ENCODE measurements around the gene ST6GALNAC4. TPM values are rescaled to one million over a fixed set of nuclear protein-coding genes. Genes with fewer than 3 reads are reported as not detected.

ST6GALNAC4 gene
- total RNA-seq, 1 experiment from 2014 or later: 12.8 TPM

DNA sequence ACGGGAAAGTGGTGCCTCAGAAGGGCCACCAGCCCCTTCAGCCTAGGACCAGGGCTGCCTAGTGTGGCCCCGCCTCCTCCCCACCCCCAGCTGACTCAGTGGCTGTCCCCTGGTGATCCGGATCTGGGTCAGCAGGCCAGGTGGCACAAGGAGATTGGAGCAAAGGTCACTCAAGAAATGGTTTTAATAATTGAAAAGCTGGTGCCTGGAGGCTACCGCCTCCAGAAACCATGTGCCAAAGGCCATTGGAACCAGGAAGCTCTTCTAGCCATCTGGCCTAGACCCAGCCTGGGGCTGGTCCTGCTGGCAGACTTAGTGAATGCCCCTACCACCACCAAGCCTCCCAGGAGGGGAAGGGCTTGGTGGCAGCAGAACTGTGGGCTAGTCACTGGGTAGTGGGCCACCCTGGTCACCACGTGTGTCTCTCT is 1.5 kb downstream of the ST6GALNAC4 start:
- DNase-seq (ENCODE audit: low spot score): no peak

GRCh38 chr9:127913682-127914081 is 3.2 kb downstream of the ST6GALNAC4 start:
- no peak for DNase-seq (ENCODE audit: low spot score)

GRCh38 chr9:127912882-127913281 is 4.0 kb downstream of the ST6GALNAC4 start:
- DNase-seq (ENCODE audit: low spot score): no peak

DNA sequence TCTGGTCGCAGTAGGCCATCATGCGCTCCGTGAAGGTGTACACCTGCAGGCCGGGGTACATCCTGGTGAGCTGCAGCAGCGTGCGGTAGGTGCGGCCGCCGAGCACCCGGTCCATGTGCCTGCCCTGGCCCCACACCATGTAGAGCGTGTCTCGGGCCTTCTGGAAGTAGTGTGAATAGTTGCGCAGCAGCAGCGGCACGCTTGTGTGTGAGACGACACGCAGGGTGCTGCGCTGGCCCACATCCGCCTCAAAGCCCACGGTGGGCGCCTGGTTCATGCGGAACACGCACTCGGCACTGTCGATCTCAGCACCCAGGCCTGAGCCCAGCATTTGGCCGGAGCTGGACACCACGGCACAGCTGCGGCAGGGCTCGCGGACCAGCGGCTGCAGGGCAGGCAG is 4.5 kb downstream of the ST6GALNAC4 start:
- no peak for DNase-seq (ENCODE audit: low spot score)

GRCh38 chr9:127910613-127911205 is 6.1 kb downstream of the ST6GALNAC4 start:
- DNase-seq (ENCODE audit: low spot score): no peak

- no peak for DNase-seq (ENCODE audit: low spot score)
Observed at GRCh38 chr9:127909839-127910273, 7.0 kb downstream of the ST6GALNAC4 start.

DNA sequence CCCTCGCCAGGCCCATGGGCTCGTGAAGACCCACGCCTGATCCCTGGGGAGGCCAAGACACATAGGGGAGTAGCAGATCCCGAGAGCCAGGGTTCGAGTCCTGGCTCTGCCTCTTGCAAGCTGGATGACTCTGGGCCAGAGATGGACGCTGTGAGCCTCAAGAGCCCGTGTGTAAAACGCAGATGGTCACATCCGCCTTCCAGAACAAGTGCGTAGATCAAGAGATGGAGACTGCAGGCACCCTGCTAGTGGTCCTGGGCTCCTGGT is 8.2 kb downstream of the ST6GALNAC4 start:
- DNase-seq (ENCODE audit: low spot score): no peak

- no peak for DNase-seq (ENCODE audit: low spot score)
Observed at GRCh38 chr9:127907867-127908659, 8.8 kb downstream of the ST6GALNAC4 start.

DNA sequence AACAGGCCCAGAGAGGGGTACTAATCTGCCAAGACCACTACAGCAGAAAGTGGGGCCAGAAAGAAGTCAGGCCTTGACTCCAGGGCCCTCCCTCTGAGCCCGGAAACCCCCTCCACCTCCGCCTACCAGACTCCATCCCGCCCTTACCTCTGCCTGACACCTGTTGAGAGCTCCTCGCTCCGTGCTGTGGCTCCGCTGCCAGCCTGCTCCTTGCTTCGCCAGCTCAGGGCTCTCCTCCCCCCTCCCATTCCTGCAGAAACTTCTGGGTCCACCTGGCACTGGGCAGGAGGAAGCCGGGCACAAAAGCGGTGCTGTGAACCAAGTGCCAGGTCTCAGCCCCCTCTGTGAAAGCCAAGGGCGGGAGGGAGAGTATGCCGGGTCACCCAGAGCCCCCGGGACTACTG is 11.1 kb downstream of the ST6GALNAC4 start:
- no peak for DNase-seq (ENCODE audit: low spot score)

GRCh38 chr9:127905004-127905728 is 11.7 kb downstream of the ST6GALNAC4 start:
- no peak for DNase-seq (ENCODE audit: low spot score)

DNA sequence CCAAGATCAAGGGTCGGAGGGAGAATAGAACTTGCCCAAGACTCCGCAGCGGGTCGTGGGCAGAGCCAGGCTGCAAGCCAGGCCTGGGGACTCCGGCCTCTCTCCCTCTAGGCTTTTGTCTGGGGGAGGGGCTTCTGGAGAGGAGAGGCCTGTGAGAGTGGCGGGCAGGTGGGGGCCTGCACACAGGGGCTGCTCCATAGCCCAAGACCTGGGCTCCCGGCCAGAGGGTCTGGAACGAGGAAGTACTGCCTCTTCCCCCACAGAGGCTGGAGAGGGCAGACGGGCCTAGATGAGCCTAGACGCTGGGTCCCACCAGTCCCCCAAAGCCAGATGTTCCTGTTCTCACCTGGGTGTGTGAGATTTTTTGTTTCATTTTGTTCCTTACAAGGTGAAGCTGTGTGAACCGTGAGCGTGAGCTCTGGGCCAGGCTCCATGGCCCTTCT is 12.3 kb downstream of the ST6GALNAC4 start:
- DNase-seq (ENCODE audit: low spot score): no peak

- no peak for DNase-seq (ENCODE audit: low spot score)
Observed at GRCh38 chr9:127903557-127904475, 13.0 kb downstream of the ST6GALNAC4 start.

DNA sequence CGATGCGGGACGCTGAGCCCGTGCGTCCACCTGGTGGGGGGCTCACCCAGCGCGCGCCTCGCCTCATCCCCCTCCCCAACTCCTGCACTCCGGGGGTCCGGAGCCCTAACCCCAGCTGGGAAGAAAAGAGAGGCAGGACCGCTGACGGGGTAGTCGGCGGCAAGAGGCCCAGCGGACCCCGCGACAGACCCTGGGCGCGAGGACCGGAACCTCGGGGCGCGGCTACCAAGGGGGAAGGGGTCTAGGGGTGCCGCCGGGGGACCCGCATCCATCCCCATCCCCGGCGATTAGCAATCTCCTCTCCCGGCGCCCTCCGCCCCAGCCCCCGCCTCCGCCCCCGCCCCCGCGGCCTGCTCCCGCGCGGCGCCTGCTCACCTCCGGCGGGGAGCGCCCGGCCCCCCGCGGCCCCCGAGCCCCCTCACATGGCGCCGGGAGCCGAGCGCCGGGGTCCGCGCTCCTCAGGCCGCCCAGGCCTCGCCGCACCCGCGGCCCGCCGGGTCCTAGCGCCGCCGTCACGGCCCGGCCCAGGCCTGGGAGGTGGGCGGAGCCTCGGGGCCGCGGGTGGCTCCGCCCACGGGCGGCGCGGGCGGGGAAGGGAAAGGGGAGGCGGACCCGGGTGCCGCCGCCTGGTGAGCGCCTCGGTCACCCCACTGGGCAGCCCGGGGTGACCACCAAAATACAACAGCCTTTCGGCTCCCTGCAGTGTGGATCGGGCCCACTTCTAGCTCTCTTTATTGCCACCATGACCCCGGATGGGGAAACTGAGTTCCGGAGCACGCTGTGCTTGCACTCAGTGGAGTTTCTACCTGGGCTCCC is 17.5 kb downstream of the ST6GALNAC4 start, which contains the start of gene ST6GALNAC6:
ST6GALNAC6 (minus strand) TSS at position 476 of the 816 bp plus-strand sequence. CDS start 1,622 bp downstream, outside the sequence.
- DNase-seq (ENCODE audit: low spot score): no peak

- DNase-seq (ENCODE audit: low spot score): peak; percentile 58
Observed at GRCh38 chr9:127898433-127899127, 18.3 kb downstream of the ST6GALNAC4 start.

DNA sequence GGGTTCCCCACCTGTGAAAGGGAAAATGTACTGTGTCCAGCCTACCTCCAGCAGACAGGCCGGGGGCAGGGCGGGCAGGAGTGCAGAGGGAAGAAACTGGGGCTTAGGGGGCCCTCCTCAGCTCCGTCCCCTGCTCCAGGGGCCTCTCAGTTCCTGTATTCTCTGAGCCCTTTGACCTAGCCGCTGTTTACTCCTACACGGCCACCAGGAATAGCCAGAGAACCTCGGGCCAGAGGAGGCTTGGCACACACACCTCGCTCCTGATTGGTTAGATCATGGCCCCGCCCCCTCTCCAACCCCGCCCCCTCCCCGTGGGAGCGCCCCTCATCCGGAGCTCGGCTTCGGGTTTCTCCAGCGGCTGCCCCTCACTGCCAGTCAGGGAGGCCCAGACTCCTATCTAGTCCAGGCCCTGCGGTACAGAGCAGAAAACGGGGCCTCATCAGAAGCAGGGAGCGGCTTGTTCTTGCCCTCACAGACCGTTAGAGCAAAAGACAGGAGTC is 19.6 kb downstream of the ST6GALNAC4 start:
- DNase-seq (ENCODE audit: low spot score): no peak

GRCh38 chr9:127896395-127897192 is 20.2 kb downstream of the ST6GALNAC4 start:
- DNase-seq (ENCODE audit: low spot score): no peak

- DNase-seq (ENCODE audit: low spot score): no peak
Observed at GRCh38 chr9:127895811-127896210, 21.0 kb downstream of the ST6GALNAC4 start.

DNA sequence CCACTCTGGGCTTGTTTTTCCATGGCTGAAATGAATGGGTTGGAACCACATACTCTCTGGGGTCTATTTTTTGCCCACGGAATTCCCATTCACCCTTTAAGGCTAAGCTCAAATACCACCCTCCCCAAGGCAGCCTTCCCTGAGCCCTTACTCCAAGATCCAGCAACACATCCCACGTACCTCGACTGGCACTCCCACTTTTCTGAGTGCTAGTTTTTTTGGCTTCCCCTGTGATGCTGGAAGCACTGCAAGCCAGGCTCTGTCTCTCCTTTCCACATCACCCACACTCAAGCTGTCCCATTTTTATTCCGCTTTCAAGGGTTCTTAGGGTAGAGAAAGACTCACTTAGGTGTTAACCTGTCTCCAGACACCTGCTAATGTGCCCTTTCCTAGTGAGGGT is 23.4 kb downstream of the ST6GALNAC4 start:
- DNase-seq (ENCODE audit: low spot score): no peak

DNA sequence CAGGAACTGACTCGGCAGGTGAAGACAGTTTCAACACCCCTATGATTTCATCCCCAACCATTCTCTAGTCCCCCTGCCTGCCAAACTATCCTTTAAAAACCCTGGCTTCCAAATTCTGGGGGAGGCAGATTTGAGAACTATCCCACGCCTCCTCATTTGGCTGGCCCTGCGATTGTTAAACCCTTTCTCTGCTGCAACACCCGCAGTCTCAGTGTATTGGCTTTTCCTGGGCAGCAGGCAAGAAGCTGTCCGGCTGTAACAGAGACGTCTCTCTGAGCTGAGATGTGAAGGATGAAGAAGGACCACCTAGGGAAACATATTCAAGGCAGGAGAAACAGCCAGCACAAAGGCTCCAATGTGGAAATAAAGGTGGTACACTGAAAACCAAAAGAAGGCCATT is 24.0 kb downstream of the ST6GALNAC4 start:
- DNase-seq (ENCODE audit: low spot score): no peak
